ENCODE results near the gene PKP2. TPM values are rescaled to one million over a fixed set of nuclear protein-coding genes. Genes with fewer than 3 reads are reported as not detected.

Gene PKP2
- total RNA-seq, 1 donor from 2014 or later = not detected

- no peak overlapping the region for H3K27ac Mint-ChIP-seq
- no peaks in the 10 kb centered on the region for H3K4me1 Mint-ChIP-seq (ENCODE audit: low read depth)
- no peak for DNase-seq (ENCODE audit: low spot score)
- no peaks in the 10 kb centered on the region for H3K27me3 Mint-ChIP-seq (ENCODE audit: insufficient read depth)
- intact Hi-C loops (cut with micrococcal nuclease) = no loop called here
- H3K4me3 Mint-ChIP-seq = no peak overlapping the region
- peaks cover 1% of the 10 kb centered on the region for H3K9me3 Mint-ChIP-seq
- H3K36me3 Mint-ChIP-seq (ENCODE audit: low read depth) = no peaks in the 10 kb centered on the region
Observed at GRCh38 chr12:32811686-32812392, 84.7 kb downstream of the PKP2 start.

GRCh38 chr12:32809846-32810245 lies 86.7 kb downstream of the PKP2 start:
- H3K27ac Mint-ChIP-seq = no peak overlapping the region

GRCh38 chr12:32809196-32809595 lies 87.4 kb downstream of the PKP2 start:
- Mint-ChIP-seq H3K27me3 (ENCODE audit: insufficient read depth) (no peaks in the 10 kb centered on the region), H3K36me3 (ENCODE audit: low read depth) (no peaks in the 10 kb centered on the region), H3K4me3 (no peak overlapping the region), H3K27ac (no peak overlapping the region), H3K9me3 (peaks cover 6% of the 10 kb centered on the region), H3K4me1 (ENCODE audit: low read depth) (no peaks in the 10 kb centered on the region)
- DNase-seq (ENCODE audit: low spot score) = no peak
- intact Hi-C loops (cut with micrococcal nuclease) = no loop called here

More at GRCh38 chr12:32809846-32810245, 86.7 kb downstream of the PKP2 start:
- H3K9me3 Mint-ChIP-seq = peaks cover 6% of the 10 kb centered on the region
- no peaks in the 10 kb centered on the region for H3K36me3 Mint-ChIP-seq (ENCODE audit: low read depth)
- DNase-seq (ENCODE audit: low spot score) = no peak
- no peaks in the 10 kb centered on the region for H3K27me3 Mint-ChIP-seq (ENCODE audit: insufficient read depth)
- no peaks in the 10 kb centered on the region for H3K4me1 Mint-ChIP-seq (ENCODE audit: low read depth)
- intact Hi-C loops (cut with micrococcal nuclease) = no loop called here
- H3K4me3 Mint-ChIP-seq = no peak overlapping the region

DNA sequence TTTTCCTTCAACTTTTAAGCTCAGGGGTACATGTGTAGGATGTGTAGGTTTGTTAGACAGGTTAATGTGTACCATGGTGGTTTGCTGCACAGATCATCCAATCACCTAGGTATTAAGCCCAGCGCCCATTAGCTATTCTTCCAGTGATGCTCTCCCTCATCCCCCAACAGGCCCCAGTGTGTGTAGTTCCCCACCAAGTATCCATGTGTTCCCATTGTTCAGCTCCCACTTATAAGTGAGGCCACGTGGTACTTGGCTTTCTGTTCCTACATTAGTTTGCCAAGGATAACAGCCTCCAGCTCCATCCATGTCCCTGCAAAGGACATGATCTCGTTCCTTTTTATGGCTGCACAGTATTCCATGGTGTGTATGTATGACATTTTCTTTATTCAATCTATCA lies 92.3 kb downstream of the PKP2 start:
- no peak overlapping the region for H3K4me3 Mint-ChIP-seq
- H3K27ac Mint-ChIP-seq = no peak overlapping the region
- DNase-seq (ENCODE audit: low spot score) = no peak
- intact Hi-C loops (cut with micrococcal nuclease) = no loop called here
- peaks cover 2% of the 10 kb centered on the region for H3K27me3 Mint-ChIP-seq (ENCODE audit: insufficient read depth)
- no peaks in the 10 kb centered on the region for H3K4me1 Mint-ChIP-seq (ENCODE audit: low read depth)
- H3K9me3 Mint-ChIP-seq = peaks cover 6% of the 10 kb centered on the region
- no peaks in the 10 kb centered on the region for H3K36me3 Mint-ChIP-seq (ENCODE audit: low read depth)

DNA sequence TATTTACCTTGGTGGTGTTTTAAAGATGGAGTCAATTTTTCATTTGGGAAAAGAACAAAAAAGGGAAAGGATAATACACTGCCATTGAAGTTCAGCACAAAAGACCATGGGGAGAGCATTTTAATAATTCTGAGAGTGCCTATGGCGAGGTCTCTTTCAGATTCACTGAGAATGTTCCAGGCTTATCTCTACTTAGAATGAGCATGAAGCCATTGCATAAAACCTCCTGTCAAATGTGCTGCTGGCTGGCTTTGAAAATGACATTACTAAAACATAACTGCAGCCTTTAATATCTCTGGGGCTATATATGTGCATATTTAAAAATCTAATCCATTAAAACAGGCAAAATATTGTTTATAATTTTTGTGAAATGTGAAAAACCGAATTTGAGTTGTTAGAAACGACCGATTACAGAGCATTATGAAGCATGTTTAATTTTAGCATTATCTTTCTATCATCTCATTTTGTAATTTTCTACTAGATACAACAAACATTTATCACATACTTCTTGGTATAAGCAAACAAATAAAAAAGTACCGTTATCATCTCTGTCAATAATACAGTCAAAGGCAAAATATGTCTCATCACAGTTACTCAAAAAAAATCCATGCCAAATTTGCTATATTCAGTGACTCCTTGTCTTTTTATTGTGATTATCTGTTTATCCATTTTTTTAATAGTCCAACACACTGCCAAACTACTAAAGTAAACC lies 95.2 kb downstream of the PKP2 start:
- Mint-ChIP-seq H3K4me1 (ENCODE audit: low read depth) (no peaks in the 10 kb centered on the region), H3K27ac (no peak overlapping the region), H3K36me3 (ENCODE audit: low read depth) (no peaks in the 10 kb centered on the region), H3K27me3 (ENCODE audit: insufficient read depth) (peaks cover 2% of the 10 kb centered on the region), H3K4me3 (no peak overlapping the region), H3K9me3 (peaks cover under 1% of the 10 kb centered on the region)
- no peak for DNase-seq (ENCODE audit: low spot score)
- intact Hi-C loops (cut with micrococcal nuclease) = no loop called here

GRCh38 chr12:32794281-32794680 lies 102.3 kb downstream of the PKP2 start:
- Mint-ChIP-seq H3K27ac (no peak overlapping the region), H3K36me3 (ENCODE audit: low read depth) (no peaks in the 10 kb centered on the region), H3K4me1 (ENCODE audit: low read depth) (no peaks in the 10 kb centered on the region), H3K9me3 (no peaks in the 10 kb centered on the region), H3K27me3 (ENCODE audit: insufficient read depth) (peaks cover 2% of the 10 kb centered on the region), H3K4me3 (no peak overlapping the region)
- intact Hi-C loops (cut with micrococcal nuclease) = no loop called here
- DNase-seq (ENCODE audit: low spot score) = no peak

- intact Hi-C loops (cut with micrococcal nuclease) = no loop called here
- H3K9me3 Mint-ChIP-seq = no peaks in the 10 kb centered on the region
- H3K4me3 Mint-ChIP-seq = no peak overlapping the region
- H3K27me3 Mint-ChIP-seq (ENCODE audit: insufficient read depth) = peaks cover 2% of the 10 kb centered on the region
- no peak for DNase-seq (ENCODE audit: low spot score)
- H3K27ac Mint-ChIP-seq = no peak overlapping the region
- no peaks in the 10 kb centered on the region for H3K36me3 Mint-ChIP-seq (ENCODE audit: low read depth)
- no peaks in the 10 kb centered on the region for H3K4me1 Mint-ChIP-seq (ENCODE audit: low read depth)
Observed at GRCh38 chr12:32789916-32790315, 106.7 kb downstream of the PKP2 start.

DNA sequence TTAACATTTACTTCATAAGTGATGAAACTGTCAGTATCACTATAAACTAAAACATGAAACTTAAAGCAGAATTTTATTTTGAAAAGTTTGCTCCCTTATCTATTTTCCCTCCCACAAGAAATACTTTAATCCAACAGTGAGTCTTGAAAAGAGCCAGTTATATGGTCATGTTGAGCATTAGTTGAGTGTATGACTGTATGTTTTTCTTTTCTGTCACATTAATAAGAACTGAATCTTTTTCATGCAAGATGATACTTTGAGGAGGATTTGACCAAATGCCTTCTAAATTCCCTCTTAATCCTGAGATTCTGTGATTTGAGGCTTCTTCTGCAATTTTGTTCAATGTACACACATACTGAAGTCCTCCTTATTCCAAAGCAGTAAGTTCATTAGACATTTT lies 107.1 kb downstream of the PKP2 start:
- Mint-ChIP-seq H3K4me1 (ENCODE audit: low read depth) (no peaks in the 10 kb centered on the region), H3K27me3 (ENCODE audit: insufficient read depth) (peaks cover 2% of the 10 kb centered on the region), H3K4me3 (no peak overlapping the region), H3K27ac (no peak overlapping the region), H3K36me3 (ENCODE audit: low read depth) (no peaks in the 10 kb centered on the region), H3K9me3 (no peaks in the 10 kb centered on the region)
- intact Hi-C loops (cut with micrococcal nuclease) = no loop called here
- no peak for DNase-seq (ENCODE audit: low spot score)

- DNase-seq (ENCODE audit: low spot score) = no peak
- Mint-ChIP-seq H3K9me3 (no peaks in the 10 kb centered on the region), H3K36me3 (ENCODE audit: low read depth) (no peaks in the 10 kb centered on the region), H3K4me1 (ENCODE audit: low read depth) (no peaks in the 10 kb centered on the region), H3K4me3 (no peak overlapping the region), H3K27ac (no peak overlapping the region), H3K27me3 (ENCODE audit: insufficient read depth) (peaks cover 2% of the 10 kb centered on the region)
- intact Hi-C loops (cut with micrococcal nuclease) = no loop called here
Observed at GRCh38 chr12:32788405-32788804, 108.2 kb downstream of the PKP2 start.

GRCh38 chr12:32785557-32785956 lies 111.0 kb downstream of the PKP2 start:
- intact Hi-C loops (cut with micrococcal nuclease) = no loop called here
- Mint-ChIP-seq H3K9me3 (no peaks in the 10 kb centered on the region), H3K4me1 (ENCODE audit: low read depth) (no peaks in the 10 kb centered on the region), H3K27ac (no peak overlapping the region), H3K36me3 (ENCODE audit: low read depth) (no peaks in the 10 kb centered on the region), H3K27me3 (ENCODE audit: insufficient read depth) (peaks cover 7% of the 10 kb centered on the region), H3K4me3 (no peak overlapping the region)
- DNase-seq (ENCODE audit: low spot score) = no peak

DNA sequence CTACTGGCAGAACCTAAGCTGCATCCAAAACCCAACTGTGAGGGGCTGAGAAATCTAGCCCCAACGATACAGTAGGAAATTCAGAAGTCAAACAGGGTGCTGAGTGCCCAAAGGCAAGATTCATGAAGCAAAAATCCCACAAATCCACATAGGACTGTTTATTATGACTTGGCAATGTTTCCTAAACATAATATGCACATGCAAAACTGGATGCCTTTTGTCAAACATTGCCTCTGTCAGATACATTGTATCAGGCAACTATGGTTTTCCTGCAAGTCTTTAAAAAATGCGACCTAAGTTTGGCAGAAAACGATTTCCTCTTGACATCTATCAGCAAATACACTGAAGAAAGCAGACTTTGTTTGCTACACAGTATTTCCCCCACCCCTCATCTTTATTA lies 113.5 kb downstream of the PKP2 start:
- no peaks in the 10 kb centered on the region for H3K36me3 Mint-ChIP-seq (ENCODE audit: low read depth)
- no peak for DNase-seq (ENCODE audit: low spot score)
- intact Hi-C loops (cut with micrococcal nuclease) = no loop called here
- H3K9me3 Mint-ChIP-seq = no peaks in the 10 kb centered on the region
- peaks cover 5% of the 10 kb centered on the region for H3K27me3 Mint-ChIP-seq (ENCODE audit: insufficient read depth)
- no peaks in the 10 kb centered on the region for H3K4me1 Mint-ChIP-seq (ENCODE audit: low read depth)
- H3K4me3 Mint-ChIP-seq = no peak overlapping the region
- H3K27ac Mint-ChIP-seq = no peak overlapping the region

DNA sequence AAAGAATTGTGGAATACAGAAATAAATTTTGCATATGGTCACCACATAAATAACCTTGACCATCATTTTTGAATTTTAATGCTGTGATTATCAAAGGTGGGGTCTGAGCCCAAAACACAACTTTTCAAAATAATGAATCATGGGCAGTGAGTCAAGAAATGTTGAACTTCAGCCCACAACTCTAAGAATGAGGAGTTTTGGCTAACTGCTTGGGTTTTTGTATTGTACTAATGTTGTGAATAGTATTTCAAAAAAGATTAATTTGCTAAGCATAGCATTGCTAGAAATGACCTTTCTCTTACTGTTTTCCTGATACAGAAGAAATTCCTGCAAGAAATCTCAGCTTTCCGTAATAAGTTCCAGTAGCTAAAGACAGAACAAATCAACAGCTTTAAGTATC lies 116.5 kb downstream of the PKP2 start:
- Mint-ChIP-seq H3K27ac (no peak overlapping the region), H3K36me3 (ENCODE audit: low read depth) (no peaks in the 10 kb centered on the region), H3K4me3 (no peak overlapping the region), H3K9me3 (no peaks in the 10 kb centered on the region), H3K27me3 (ENCODE audit: insufficient read depth) (peaks cover 5% of the 10 kb centered on the region), H3K4me1 (ENCODE audit: low read depth) (no peaks in the 10 kb centered on the region)
- DNase-seq (ENCODE audit: low spot score) = no peak
- intact Hi-C loops (cut with micrococcal nuclease) = no loop called here

- Mint-ChIP-seq H3K4me1 (ENCODE audit: low read depth) (no peaks in the 10 kb centered on the region), H3K9me3 (no peaks in the 10 kb centered on the region), H3K27ac (no peak overlapping the region), H3K27me3 (ENCODE audit: insufficient read depth) (peaks cover 8% of the 10 kb centered on the region), H3K36me3 (ENCODE audit: low read depth) (no peaks in the 10 kb centered on the region), H3K4me3 (no peak overlapping the region)
- intact Hi-C loops (cut with micrococcal nuclease) = no loop called here
- no peak for DNase-seq (ENCODE audit: low spot score)
Observed at GRCh38 chr12:32777691-32778175, 118.8 kb downstream of the PKP2 start.
